H1 (cell line): ENCODE data around the gene NXPH4. TPM values are rescaled to one million over a fixed set of nuclear protein-coding genes. Genes with fewer than 3 reads are reported as not detected.

Experiments
- CTCF ChIA-PET: fragments of 300-600 bp; sonication (Branson Sonifier 250); formaldehyde crosslinking; loops from one replicate; lab custom pipeline; 2021; ENCODE audit not compliant: partially characterized antibody; lab: Charles Lee
- POLR2A ChIA-PET: fragments of 300-600 bp; sonication (Branson Sonifier 250); formaldehyde crosslinking; loops from one replicate; lab custom pipeline; 2021; ENCODE audit warnings: inconsistent platforms; ENCODE audit not compliant: partially characterized antibody; lab: Charles Lee
- DNase-seq, 2 experiments: peaks; one replicate each; pipeline versions ENCODE4 v3.0.0 to v3.0.0-alpha.2; 2010 to 2022; ENCODE audit warnings: low spot score in 2 of 2, low read depth in 1 of 2, mixed read lengths in 1 of 2
- FAIRE-seq: peaks from 2 replicates; lab custom pipeline; 2011; peaks lifted over from hg19 to GRCh38; lab: Jason Lieb, UNC
- H2AFZ ChIP-seq: 2 replicates; pipeline ENCODE4 v1.8.1; 2012; ENCODE audit warnings: low read length, inconsistent platforms
- H2AK5ac ChIP-seq: 2 replicates; pipeline ENCODE4 v1.6.1; 2013; ENCODE audit warnings: low read depth, low read length
- H2BK120ac ChIP-seq: replicated peaks from 2 replicates; pipeline ENCODE3; 2013; ENCODE audit warnings: low read depth, low read length, inconsistent platforms
- H2BK12ac ChIP-seq: 2 replicates; pipeline ENCODE4 v1.6.1; 2013; ENCODE audit warnings: low read depth, low read length
- H2BK15ac ChIP-seq: 2 replicates; pipeline ENCODE4 v1.6.1; 2013; ENCODE audit warnings: low read length
- H2BK20ac ChIP-seq: 2 replicates; pipeline ENCODE4 v1.6.1; 2013; ENCODE audit warnings: low read length
- H2BK5ac ChIP-seq: 2 replicates; pipeline ENCODE4 v1.6.1; 2013; ENCODE audit warnings: low read depth, low read length
- H3K14ac ChIP-seq: 2 replicates; pipeline ENCODE4 v1.6.1; 2013; ENCODE audit warnings: inconsistent platforms; ENCODE audit not compliant: insufficient read length
- H3K18ac ChIP-seq: 2 replicates; pipeline ENCODE4 v1.6.1; 2013; ENCODE audit warnings: low read length; ENCODE audit errors: extremely low read depth
- H3K23ac ChIP-seq: 2 replicates; pipeline ENCODE4 v1.6.1; 2013; ENCODE audit warnings: inconsistent platforms; ENCODE audit not compliant: insufficient read length
- H3K23me2 ChIP-seq: 2 replicates; pipeline ENCODE4 v1.6.1; 2013; ENCODE audit warnings: low read depth, low read length
- H3K27ac ChIP-seq: 2 replicates; pipeline ENCODE4 v1.6.1; 2011; ENCODE audit warnings: low read depth, low read length, inconsistent platforms
- H3K27me3 ChIP-seq, 4 experiments: replicated peaks in 1 of 4; 1 replicate in 1 of 4; 2 replicates in 3 of 4; pipeline versions ENCODE4 v1.6.1 to v1.8.1; 2011 to 2013; ENCODE audit warnings: low read length in 3 of 4, mild to moderate bottlenecking in 3 of 4, inconsistent platforms in 2 of 4, mixed read lengths in 2 of 4, moderate library complexity in 1 of 4; ENCODE audit not compliant: control insufficient read depth in 3 of 4, insufficient read depth in 3 of 4; ENCODE audit errors: extremely low read depth in 1 of 4
- H3K36me3 ChIP-seq, 4 experiments: 2 replicates each; pipeline versions ENCODE4 v1.6.1 to v1.8.1; 2011 to 2013; ENCODE audit warnings: mild to moderate bottlenecking in 4 of 4, low read length in 3 of 4, moderate library complexity in 2 of 4, control low read depth in 1 of 4, inconsistent platforms in 1 of 4; ENCODE audit not compliant: insufficient read depth in 4 of 4, control insufficient read depth in 2 of 4
- H3K4ac ChIP-seq: replicated peaks from 2 replicates; pipeline ENCODE3; 2013; ENCODE audit warnings: low read length, low read depth, mixed read lengths, inconsistent platforms; ENCODE audit not compliant: insufficient read length
- H3K4me1 ChIP-seq, 4 experiments: replicated peaks in 1 of 4; 1 replicate in 1 of 4; 2 replicates in 3 of 4; pipeline versions ENCODE4 v1.6.1 to v1.8.1; 2011 to 2013; ENCODE audit warnings: low read length in 3 of 4, inconsistent platforms in 2 of 4, mixed read lengths in 1 of 4; ENCODE audit not compliant: insufficient read depth in 4 of 4, control insufficient read depth in 3 of 4
- H3K4me2 ChIP-seq, 2 experiments: 2 replicates each; pipeline versions ENCODE4 v1.6.1 to v1.8.1; 2011 to 2013; ENCODE audit warnings: low read depth in 2 of 2, low read length in 2 of 2, control low read depth in 1 of 2, inconsistent platforms in 1 of 2, mild to moderate bottlenecking in 1 of 2; ENCODE audit not compliant: insufficient read depth in 1 of 2
- H3K4me3 ChIP-seq, 4 experiments: fragments of 200-600, 300-600 bp in 1 of 4; sonication (generic), shearing (Covaris generic), sonication (Bioruptor Twin) in 1 of 4; 2 replicates each; pipeline versions ENCODE4 v1.5.1 to v1.8.1; 2011 to 2016; ENCODE audit warnings: low read length in 4 of 4, low read depth in 3 of 4, control low read depth in 2 of 4, inconsistent platforms in 2 of 4, mild to moderate bottlenecking in 2 of 4, mixed read lengths in 1 of 4, moderate library complexity in 1 of 4; ENCODE audit not compliant: insufficient read depth in 2 of 4; ENCODE audit errors: extremely low read depth in 1 of 4
- H3K56ac ChIP-seq: replicated peaks from 2 replicates; pipeline ENCODE3; 2013; ENCODE audit warnings: low read depth, mild to moderate bottlenecking, mixed read lengths, low read length, inconsistent platforms; ENCODE audit not compliant: insufficient read length
- H3K79me1 ChIP-seq: 2 replicates; pipeline ENCODE4 v1.6.1; 2013; ENCODE audit warnings: low read depth, low read length, control low read depth
- H3K79me2 ChIP-seq, 2 experiments: 2 replicates each; pipeline versions ENCODE4 v1.6.1 to v1.8.1; 2012 to 2013; ENCODE audit warnings: low read length in 2 of 2, mild to moderate bottlenecking in 2 of 2, inconsistent platforms in 1 of 2; ENCODE audit not compliant: insufficient read depth in 2 of 2, control insufficient read depth in 1 of 2
- H3K9ac ChIP-seq, 4 experiments: replicated peaks in 1 of 4; 1 replicate in 1 of 4; 2 replicates in 3 of 4; pipeline versions ENCODE4 v1.6.1 to v1.8.1; 2011 to 2013; ENCODE audit warnings: low read depth in 3 of 4, low read length in 3 of 4, control low read depth in 2 of 4, mild to moderate bottlenecking in 2 of 4, moderate library complexity in 2 of 4, inconsistent platforms in 1 of 4; ENCODE audit errors: extremely low read depth in 1 of 4
- H3K9me3 ChIP-seq, 2 experiments: 2 replicates each; pipeline versions ENCODE4 v1.6.1 to v1.8.1; 2012 to 2013; ENCODE audit warnings: mild to moderate bottlenecking in 2 of 2, moderate library complexity in 2 of 2, control low read depth in 1 of 2, inconsistent platforms in 1 of 2, low read depth in 1 of 2, low read length in 1 of 2, mixed read lengths in 1 of 2; ENCODE audit not compliant: insufficient read depth in 2 of 2
- H4K20me1 ChIP-seq, 2 experiments: replicated peaks in 1 of 2; 2 replicates each; pipeline versions ENCODE3 to v1.8.1; 2011 to 2013; ENCODE audit warnings: inconsistent platforms in 2 of 2, low read length in 2 of 2, mild to moderate bottlenecking in 1 of 2; ENCODE audit not compliant: insufficient read depth in 2 of 2, control insufficient read depth in 1 of 2
- H4K5ac ChIP-seq: 2 replicates; pipeline ENCODE4 v1.6.1; 2013; ENCODE audit warnings: low read length, low read depth, mixed read lengths, inconsistent platforms; ENCODE audit not compliant: insufficient read length
- H4K8ac ChIP-seq: 2 replicates; pipeline ENCODE4 v1.8.0; 2013; ENCODE audit warnings: mild to moderate bottlenecking, moderate library complexity, low read length, inconsistent platforms; ENCODE audit not compliant: insufficient read depth; ENCODE audit errors: extremely low read depth
- H4K91ac ChIP-seq: replicated peaks from 2 replicates; pipeline ENCODE3; 2013; ENCODE audit warnings: low read length, mixed read lengths, inconsistent platforms; ENCODE audit not compliant: insufficient read length
- BRCA1 ChIP-seq: IDR thresholded peaks from 2 replicates; pipeline ENCODE4 v1.6.1; 2012; ENCODE audit warnings: low read depth, low read length, improper control_type of control experiment
- POLR2A ChIP-seq, 2 experiments: IDR thresholded peaks; 1 replicate in 1 of 2; 2 replicates in 1 of 2; pipeline ENCODE4 v1.6.1; 2011; ENCODE audit warnings: low read depth in 2 of 2, low read length in 2 of 2, mild to moderate bottlenecking in 2 of 2; ENCODE audit errors: control extremely low read depth in 1 of 2
- RFX5 ChIP-seq: IDR thresholded peaks from 2 replicates; pipeline ENCODE4 v1.6.1; 2011; ENCODE audit warnings: low read depth, low read length, improper control_type of control experiment, borderline replicate concordance
- RNF2 ChIP-seq: fragments of 200-900, 300-1000 bp; sonication (generic); IDR thresholded peaks from 2 replicates; pipeline ENCODE4 v1.7.1; 2016; ENCODE audit warnings: borderline replicate concordance, low read depth, mild to moderate bottlenecking, antibody characterized with exemption, low read length; ENCODE audit not compliant: poor library complexity, severe bottlenecking; ENCODE audit errors: missing control alignments
- SP2 ChIP-seq: IDR thresholded peaks from 2 replicates; pipeline ENCODE4 v1.6.1; 2012; ENCODE audit warnings: mild to moderate bottlenecking, low read length, inconsistent platforms
- TEAD4 ChIP-seq: IDR thresholded peaks from 2 replicates; pipeline ENCODE4 v1.6.1; 2012; ENCODE audit warnings: low read depth, low read length, inconsistent platforms, mixed read lengths
- WGBS, 2 experiments: shearing (Covaris generic) in 1 of 2; methylation state at CpG; one replicate each; pipeline versions ENCODE4 v1.1.6 to v1.1.7; 2013 to 2015; ENCODE audit warnings: low lambda C conversion rate in 2 of 2, mixed read lengths in 2 of 2, inconsistent platforms in 1 of 2, low coverage in 1 of 2, missing lambda C conversion rate in 1 of 2; ENCODE audit not compliant: insufficient replicate concordance in 2 of 2, insufficient coverage in 1 of 2, insufficient read length in 1 of 2; ENCODE audit errors: extremely low coverage in 1 of 2, missing lambda C conversion rate in 1 of 2; 5-methylcytosine and 5-hydroxymethylcytosine counted together
- polyA plus RNA-seq, 7 experiments: library from polyadenylated mRNA; depleted of rRNA in 3 of 7; stranded (reverse) in 5 of 7; unstranded in 2 of 7; fragments of >200 nt in 5 of 7; fragments of 200-250 nt in 2 of 7; gene quantifications; 1 replicate in 5 of 7; 2 replicates in 1 of 7; 4 replicates in 1 of 7; pipeline versions ENCODE4 v1.2.1 to v1.2.3, GENCODE V29; 2011 to 2013; ENCODE audit warnings: missing spikeins in 2 of 7, mixed read lengths in 2 of 7
- total RNA-seq: library from RNA; stranded (reverse); fragmentation: NEBNext Ultra II Directional; extraction: Animal tissue kit (Norgen Biotek cat#: 25700); gene quantifications from 2 replicates; pipeline ENCODE4 v1.2.1, GENCODE V29; 2021

Gene NXPH4
- total and polyA plus RNA-seq, 2 of the 8 experiments (the other 6 are each of a cell fraction or from before 2014, with no cell fraction given) = 0.92 to 1.7 TPM

GRCh38 chr12:57166971-57167371, 49.6 kb upstream of the NXPH4 start:
- Histone ChIP-seq H3K79me1 (no peaks in the 10 kb centered on the region; the same call in 1 of the 2 replicates), H3K79me2 (no peaks in the 10 kb centered on the region), H3K18ac (no peak overlapping the region), H3K27ac (no peak overlapping the region), H4K5ac (no peak overlapping the region), H3K23ac (no peak overlapping the region), H3K4me3 (no peak overlapping the region), H2BK5ac (no peak overlapping the region), H2BK120ac (no peak overlapping the region), H2AK5ac (no peak overlapping the region), H4K91ac (no peak overlapping the region), H2BK12ac (no peak overlapping the region), H2BK20ac (no peak overlapping the region), H3K36me3 (peaks cover 28 to 84% (median 57%) of the 10 kb centered on the region in 4 experiments; a peak in 7 of 8 replicates), H3K4me1 (no peaks in the 10 kb centered on the region), H2AFZ (no peak overlapping the region), H3K14ac (no peak overlapping the region), H3K9me3 (no peaks in the 10 kb centered on the region), H3K4me2 (no peak overlapping the region), H3K9ac (no peak overlapping the region), H3K23me2 (no peaks in the 10 kb centered on the region; the same call in 1 of the 2 replicates), H3K4ac (no peak overlapping the region), H4K20me1 (peaks cover 0 to 5% of the 10 kb centered on the region in 2 experiments), H2BK15ac (no peak overlapping the region), H3K56ac (no peak overlapping the region), H3K27me3 (no peaks in the 10 kb centered on the region), H4K8ac (no peak overlapping the region)
- WGBS, 2 experiments = 84% methylated on average over 10 of the region's 10 CpGs; no CpG with 5 or more reads in 1 of the 2 experiments
- TF ChIP-seq TEAD4 = no peak
- TF ChIP-seq BRCA1 = no peak
- no peak for TF ChIP-seq SP2
- TF ChIP-seq RFX5 = no peak
- no peak for TF ChIP-seq POLR2A (IDR thresholded peaks at IDR 0.05; ENCODE audit: control extremely low read depth in 1 of 2, low read depth in 2 of 2, low read length in 2 of 2)
- TF ChIP-seq RNF2 = no peak
- no peak for DNase-seq
- no peak for FAIRE-seq
- ChIA-PET CTCF (interaction anchor here (1.4 to 21.9 kb wide), 5 partner anchors 9 to 43 kb away, joined by 3 to 389 read pairs (median 150); partner anchors contain the start of gene LRP1), POLR2A (interaction anchor here (1.0 to 1.3 kb wide), 2 partner anchors 18 to 63 kb away, joined by 3 to 4 read pairs; no protein-coding TSS in a partner anchor)
